HL-60 (cell line): ENCODE data around the gene RHAG.

ENCODE experiments used
- DNase-seq, 2 experiments: peaks; one replicate each; pipeline ENCODE4 v3.0.0-alpha.2; 2010 to 2020; ENCODE audit warnings: low read depth in 1 of 2, low spot score in 1 of 2
- H3K27ac ChIP-seq: fragments of 250-450 bp; sonication (Bioruptor Pico); replicated peaks from 2 replicates; pipeline ENCODE4 v1.5.1; 2020; ENCODE audit warnings: mild to moderate bottlenecking, moderate library complexity
- H3K27me3 ChIP-seq: fragments of 250-450 bp; sonication (Bioruptor Pico); 2 replicates; pipeline ENCODE4 v1.5.1; 2021; ENCODE audit warnings: mild to moderate bottlenecking, moderate library complexity; ENCODE audit not compliant: insufficient read depth, poor library complexity, severe bottlenecking
- H3K4me3 ChIP-seq: replicated peaks from 2 replicates; pipeline ENCODE4 v1.5.1; 2011; ENCODE audit warnings: mild to moderate bottlenecking, control low read depth, low read length; ENCODE audit not compliant: insufficient read depth
- GABPA ChIP-seq: IDR thresholded peaks from 2 replicates; pipeline ENCODE4 v1.6.1; 2012; ENCODE audit warnings: low read depth
- POLR2AphosphoS5 ChIP-seq: IDR thresholded peaks from 2 replicates; pipeline ENCODE4 v1.6.1; 2012; ENCODE audit warnings: low read depth
- SPI1 ChIP-seq: IDR thresholded peaks from 2 replicates; pipeline ENCODE4 v1.6.1; 2012; ENCODE audit warnings: low read depth, mild to moderate bottlenecking, borderline replicate concordance
- TF ChIP-seq, protein P1 (sequence below): IDR thresholded peaks from one replicate; pipeline ENCODE4 v1.5.1; 2011; ENCODE audit warnings: low read length, control low read depth, inconsistent platforms; ENCODE audit not compliant: insufficient read depth
- TF ChIP-seq, protein P2 (sequence below): IDR thresholded peaks from 2 replicates; pipeline ENCODE4 v1.6.1; 2012; ENCODE audit warnings: low read depth; ENCODE audit not compliant: insufficient replicate concordance

The RHAG gene

DNA sequence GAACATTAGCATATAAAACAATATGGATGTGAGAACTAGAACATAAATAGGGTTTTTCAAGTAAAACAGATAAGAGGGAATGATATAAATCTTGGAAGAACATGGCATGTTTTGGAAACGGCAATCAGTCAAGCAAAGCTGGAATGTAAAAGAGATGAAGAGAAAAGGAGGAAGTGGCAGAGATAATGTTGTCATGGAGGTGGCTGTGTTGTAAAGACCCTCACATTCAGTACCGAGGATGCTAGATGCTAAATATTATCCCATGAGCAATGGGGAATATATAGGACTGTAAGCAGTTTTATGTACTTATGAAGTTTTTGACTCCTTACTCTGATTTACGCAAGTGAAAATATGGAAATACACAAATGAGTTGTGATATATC lies 702 bp upstream of the RHAG start:
- Histone ChIP-seq H3K4me3 (no peak overlapping the region), H3K27ac (no peak overlapping the region), H3K27me3 (no peaks in the 10 kb centered on the region)
- TF ChIP-seq, protein P1, sequence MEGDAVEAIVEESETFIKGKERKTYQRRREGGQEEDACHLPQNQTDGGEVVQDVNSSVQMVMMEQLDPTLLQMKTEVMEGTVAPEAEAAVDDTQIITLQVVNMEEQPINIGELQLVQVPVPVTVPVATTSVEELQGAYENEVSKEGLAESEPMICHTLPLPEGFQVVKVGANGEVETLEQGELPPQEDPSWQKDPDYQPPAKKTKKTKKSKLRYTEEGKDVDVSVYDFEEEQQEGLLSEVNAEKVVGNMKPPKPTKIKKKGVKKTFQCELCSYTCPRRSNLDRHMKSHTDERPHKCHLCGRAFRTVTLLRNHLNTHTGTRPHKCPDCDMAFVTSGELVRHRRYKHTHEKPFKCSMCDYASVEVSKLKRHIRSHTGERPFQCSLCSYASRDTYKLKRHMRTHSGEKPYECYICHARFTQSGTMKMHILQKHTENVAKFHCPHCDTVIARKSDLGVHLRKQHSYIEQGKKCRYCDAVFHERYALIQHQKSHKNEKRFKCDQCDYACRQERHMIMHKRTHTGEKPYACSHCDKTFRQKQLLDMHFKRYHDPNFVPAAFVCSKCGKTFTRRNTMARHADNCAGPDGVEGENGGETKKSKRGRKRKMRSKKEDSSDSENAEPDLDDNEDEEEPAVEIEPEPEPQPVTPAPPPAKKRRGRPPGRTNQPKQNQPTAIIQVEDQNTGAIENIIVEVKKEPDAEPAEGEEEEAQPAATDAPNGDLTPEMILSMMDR, result no peak
- TF ChIP-seq SPI1 (peak; percentile 9; the same call in 1 of the 2 replicates), GABPA (no peak)
- TF ChIP-seq, protein P2, sequence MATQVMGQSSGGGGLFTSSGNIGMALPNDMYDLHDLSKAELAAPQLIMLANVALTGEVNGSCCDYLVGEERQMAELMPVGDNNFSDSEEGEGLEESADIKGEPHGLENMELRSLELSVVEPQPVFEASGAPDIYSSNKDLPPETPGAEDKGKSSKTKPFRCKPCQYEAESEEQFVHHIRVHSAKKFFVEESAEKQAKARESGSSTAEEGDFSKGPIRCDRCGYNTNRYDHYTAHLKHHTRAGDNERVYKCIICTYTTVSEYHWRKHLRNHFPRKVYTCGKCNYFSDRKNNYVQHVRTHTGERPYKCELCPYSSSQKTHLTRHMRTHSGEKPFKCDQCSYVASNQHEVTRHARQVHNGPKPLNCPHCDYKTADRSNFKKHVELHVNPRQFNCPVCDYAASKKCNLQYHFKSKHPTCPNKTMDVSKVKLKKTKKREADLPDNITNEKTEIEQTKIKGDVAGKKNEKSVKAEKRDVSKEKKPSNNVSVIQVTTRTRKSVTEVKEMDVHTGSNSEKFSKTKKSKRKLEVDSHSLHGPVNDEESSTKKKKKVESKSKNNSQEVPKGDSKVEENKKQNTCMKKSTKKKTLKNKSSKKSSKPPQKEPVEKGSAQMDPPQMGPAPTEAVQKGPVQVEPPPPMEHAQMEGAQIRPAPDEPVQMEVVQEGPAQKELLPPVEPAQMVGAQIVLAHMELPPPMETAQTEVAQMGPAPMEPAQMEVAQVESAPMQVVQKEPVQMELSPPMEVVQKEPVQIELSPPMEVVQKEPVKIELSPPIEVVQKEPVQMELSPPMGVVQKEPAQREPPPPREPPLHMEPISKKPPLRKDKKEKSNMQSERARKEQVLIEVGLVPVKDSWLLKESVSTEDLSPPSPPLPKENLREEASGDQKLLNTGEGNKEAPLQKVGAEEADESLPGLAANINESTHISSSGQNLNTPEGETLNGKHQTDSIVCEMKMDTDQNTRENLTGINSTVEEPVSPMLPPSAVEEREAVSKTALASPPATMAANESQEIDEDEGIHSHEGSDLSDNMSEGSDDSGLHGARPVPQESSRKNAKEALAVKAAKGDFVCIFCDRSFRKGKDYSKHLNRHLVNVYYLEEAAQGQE, result no peak
- DNase-seq, result no peak

DNA sequence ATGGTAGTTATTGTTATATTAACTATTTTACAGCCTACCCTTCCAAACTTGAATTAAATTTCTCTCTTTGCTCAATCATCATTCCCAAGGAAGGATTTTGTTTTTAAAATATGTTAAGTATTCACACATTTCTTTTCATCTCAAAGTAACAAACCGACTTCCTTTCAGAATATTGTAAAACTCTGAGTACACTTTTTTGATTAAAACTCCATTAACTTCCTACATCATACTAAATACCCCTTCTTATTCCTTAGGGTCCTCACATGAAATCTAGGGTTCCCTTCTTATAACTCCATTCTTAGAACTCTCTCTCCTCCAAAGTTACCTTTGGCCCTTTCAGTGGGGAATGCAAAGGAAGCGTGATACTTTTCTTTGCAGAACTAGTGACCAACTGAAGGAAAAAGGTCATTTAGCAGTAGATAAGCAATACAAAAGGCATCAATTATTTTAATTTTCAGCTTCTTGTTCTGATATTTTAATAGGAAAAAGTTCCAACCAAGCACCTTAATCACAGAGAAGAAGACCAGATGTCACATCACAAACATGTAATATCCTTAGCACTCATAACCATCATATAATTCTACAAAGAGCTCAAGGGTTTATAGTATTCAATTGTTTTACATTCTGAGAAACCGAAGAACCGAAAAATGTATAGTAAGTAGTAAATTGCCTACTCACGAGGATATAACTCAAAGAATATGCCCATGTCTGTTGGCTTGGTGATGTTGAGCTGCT lies 494 bp downstream of the RHAG start:
- no peak for DNase-seq
- Histone ChIP-seq H3K27ac (no peak overlapping the region), H3K4me3 (no peak overlapping the region), H3K27me3 (no peaks in the 10 kb centered on the region)
- TF ChIP-seq, protein P1, result no peak

DNA sequence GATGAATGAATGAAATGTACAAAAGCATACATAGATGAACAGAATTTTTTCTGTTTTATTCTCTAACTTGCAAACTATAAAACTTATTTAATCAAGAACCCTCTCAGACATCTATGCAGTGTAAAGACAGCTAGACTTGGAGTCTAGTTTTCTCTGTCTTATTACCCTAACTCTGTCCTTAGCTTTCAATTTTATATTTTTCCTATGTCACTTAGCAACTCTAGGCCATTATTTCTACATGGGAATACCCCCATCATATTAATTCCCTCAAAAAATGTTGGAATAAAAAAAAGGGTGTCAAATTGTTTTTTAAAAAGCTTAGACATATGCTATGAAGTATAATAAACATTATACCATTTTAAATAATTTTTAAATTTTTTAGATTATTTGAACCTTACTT lies 1.2 kb downstream of the RHAG start:
- no peaks in the 10 kb centered on the region for H3K27me3 ChIP-seq
- DNase-seq, result no peak
- H3K27ac ChIP-seq, result no peak overlapping the region
- H3K4me3 ChIP-seq, result no peak overlapping the region
- TF ChIP-seq, protein P2, result no peak

DNA sequence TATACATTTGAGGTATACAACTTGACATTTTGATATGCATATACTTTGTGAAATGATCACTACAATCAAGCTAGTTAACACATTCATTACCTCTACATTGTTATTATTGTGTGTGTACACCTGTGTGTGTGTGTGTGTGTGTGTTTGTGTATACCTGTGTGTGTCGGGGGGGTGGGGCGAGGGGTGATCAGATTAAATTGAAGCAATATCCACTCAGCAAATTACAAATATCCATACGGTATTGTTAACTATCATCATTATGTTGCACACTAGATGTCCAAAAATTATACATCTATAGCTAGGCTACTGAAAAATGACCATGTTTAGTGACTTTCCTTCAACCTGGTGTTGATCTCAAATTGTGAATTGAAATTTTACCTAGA lies 1.8 kb downstream of the RHAG start:
- TF ChIP-seq POLR2AphosphoS5, result no peak
- TF ChIP-seq, protein P1, result no peak
- TF ChIP-seq GABPA, result no peak
- no peak for TF ChIP-seq SPI1
- TF ChIP-seq, protein P2, result no peak
- DNase-seq, result no peak

More for the DNA sequence above, 1.8 kb downstream of the RHAG start:
- H3K4me3 ChIP-seq, result no peak overlapping the region
- H3K27ac ChIP-seq, result no peak overlapping the region
- H3K27me3 ChIP-seq, result no peaks in the 10 kb centered on the region
